HG03469 (cell line): ENCODE measurements around the gene EAF1.
"Not testable (repeated sequence)": the region's sequence is repeated elsewhere in the genome, so short reads cannot be mapped to it uniquely, and the experiment has no call there.

Experiments
- ATAC-seq: cut with Tn5 transposase; IDR thresholded peaks from one replicate; pipeline ENCODE4 v1.9.1; 2021; ENCODE audit warnings: mild to moderate bottlenecking, moderate library complexity, moderate number of reproducible peaks; ENCODE audit not compliant: unreplicated experiment

Gene EAF1

GRCh38 chr3:15405448-15406050 lies 21.8 kb upstream of the EAF1 start:
- no peak for ATAC-seq

DNA sequence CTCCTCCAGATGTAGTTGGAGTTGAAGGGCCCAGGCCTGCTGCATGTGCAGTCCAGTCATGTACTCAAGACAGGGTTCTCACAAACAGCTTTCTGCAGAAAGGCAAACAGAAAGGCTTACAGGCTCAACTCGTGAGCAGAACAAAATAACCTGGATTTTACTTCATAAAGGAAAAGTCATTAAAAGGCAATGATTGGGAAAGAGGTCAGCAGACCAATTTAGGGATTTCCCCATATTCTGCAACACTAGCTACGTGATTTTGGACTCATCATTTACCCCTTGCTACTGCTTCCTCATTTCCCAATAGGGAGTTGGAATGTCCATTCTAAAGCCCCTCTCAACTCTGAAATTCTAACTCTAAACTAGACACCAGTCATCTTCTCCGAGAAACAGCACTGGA lies 18.2 kb upstream of the EAF1 start:
- ATAC-seq: no peak

DNA sequence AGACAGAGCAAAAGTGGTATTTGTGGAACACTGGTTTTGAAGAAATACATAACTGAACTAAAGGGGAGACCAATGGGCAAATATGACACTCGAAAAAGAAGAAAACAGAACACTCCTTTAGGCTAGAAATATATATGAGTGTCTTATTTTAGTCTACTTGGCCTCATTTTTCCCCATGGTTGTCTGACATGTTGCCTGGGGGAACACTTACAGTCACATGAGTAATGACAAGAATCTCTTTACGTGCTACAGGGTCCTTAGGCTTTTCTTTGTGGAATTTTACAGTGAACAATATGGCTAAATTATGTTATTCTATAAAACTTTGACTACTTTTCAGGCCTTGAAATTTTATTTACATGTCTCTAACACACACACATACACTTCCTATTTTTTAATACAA lies 17.6 kb upstream of the EAF1 start:
- no peak for ATAC-seq

DNA sequence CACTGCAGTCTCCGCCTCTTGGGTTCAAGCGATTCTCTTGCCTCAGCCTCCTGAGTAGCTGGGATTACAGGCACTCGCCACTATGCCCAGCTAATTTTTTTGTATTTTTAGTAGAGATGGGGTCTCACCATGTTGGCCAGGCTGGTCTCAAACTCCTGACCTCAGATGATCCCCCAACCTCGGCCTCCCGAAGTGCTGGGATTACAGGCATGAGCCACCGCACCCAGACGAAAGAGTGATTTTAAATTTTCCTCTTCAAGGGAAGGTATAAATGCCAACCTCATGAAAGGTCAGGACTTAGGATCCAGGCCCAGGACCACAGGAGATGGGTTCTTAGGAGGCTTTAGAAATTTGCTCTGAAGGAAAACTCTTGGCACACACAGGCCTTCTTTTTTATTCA lies 16.4 kb upstream of the EAF1 start:
- not testable (repeated sequence) for ATAC-seq

- no peak for ATAC-seq
Observed at GRCh38 chr3:15420871-15421270, 6.5 kb upstream of the EAF1 start.

- ATAC-seq: no peak
Observed at GRCh38 chr3:15426579-15427118, 749 bp upstream of the EAF1 start.

- no peak for ATAC-seq
Observed at GRCh38 chr3:15427981-15428380, 583 bp downstream of the EAF1 start.

DNA sequence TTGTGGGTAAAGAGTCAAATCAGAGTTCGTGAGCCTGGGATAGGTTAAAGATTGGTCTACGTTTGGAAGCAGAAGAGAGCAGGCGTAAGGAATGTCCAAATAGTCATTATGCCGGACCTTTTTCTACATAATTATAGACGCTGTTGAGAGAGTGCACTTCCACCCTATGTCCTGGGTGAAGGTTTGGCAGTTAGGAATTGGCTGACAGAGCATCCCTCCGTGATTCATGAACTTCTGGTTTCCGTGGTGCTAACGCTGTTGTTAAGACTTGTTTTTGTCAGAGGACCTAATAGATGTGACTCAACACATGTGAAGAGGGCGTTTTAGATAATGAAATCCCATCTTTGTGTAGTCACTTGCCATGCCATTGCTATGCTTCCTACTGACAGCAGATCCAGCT lies 1.1 kb downstream of the EAF1 start:
- ATAC-seq: no peak

DNA sequence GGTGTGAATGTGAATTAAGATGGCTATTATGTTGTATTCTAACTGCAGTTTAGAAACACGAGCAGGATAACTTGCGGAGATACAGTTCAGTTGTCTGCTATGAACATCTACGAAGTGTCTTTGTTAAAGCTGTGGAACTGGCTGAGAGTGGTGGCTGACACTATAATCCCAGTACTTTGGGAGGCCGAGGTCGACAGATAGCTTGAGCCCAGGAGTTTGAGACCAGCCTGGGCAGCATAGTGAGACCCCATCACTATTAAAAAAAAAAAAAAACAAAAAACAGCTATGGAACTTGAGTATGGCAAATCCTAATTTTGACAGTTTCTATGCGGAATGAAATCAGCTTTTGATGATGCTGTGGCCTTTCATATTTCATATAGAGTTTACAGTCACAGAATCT lies 1.7 kb downstream of the EAF1 start:
- ATAC-seq: no peak

DNA sequence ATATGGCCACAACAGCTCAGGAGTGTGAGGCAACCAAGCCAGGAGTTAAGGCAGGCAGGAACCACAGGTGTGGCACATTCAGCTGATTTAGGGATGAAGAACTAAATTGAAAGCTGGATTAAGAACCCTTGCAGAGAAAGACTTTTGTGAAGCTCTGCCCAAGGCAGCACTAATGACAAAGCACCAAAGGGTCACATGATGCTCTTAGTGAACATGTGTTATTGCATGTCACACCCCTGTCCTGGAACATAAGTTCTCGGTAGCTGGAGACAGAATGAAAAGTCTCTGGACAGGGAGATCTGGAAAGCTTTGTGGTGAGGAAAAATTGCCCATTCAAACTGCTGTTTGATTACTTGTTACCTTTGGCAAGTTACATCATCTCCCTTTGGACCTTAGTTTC lies 3.2 kb downstream of the EAF1 start:
- ATAC-seq: no peak

GRCh38 chr3:15431256-15431837 lies 3.9 kb downstream of the EAF1 start:
- ATAC-seq: no peak

DNA sequence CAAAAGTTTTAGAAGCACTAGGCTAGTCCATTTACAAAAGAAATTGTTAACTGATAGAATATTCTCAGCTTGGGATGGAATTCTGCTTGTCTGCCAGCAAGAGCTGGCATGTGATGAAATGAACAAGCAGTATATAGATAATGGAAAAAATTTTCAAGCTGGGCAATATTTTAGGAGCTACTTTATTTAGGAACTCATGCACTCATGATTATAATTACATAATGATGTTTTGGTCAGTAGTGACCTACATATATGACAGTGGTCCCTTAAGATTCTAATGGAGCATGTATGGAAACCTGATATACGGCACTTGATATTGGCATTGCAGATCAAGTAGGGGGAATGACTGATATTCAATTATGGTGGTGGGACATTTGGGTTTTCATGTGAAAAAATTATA lies 6.1 kb downstream of the EAF1 start:
- no peak for ATAC-seq

DNA sequence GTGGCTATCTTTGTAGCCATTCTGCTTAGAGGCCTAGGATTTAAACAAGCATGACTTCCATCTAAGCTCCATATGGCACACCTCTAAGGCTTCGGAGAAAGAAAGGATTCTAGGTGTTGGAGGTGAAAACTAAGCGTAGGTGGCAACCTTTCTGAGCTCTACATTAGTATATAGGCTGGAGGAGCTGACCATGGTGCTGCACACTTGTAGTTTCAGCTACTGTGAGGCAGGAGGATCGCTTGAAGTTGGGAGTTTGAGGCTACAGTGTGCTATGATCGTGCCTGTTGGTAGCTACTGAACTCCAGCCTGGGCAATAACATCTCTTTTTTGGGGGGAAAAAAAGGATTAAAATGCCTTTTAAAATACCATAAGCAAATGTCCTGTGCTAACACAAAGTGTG lies 7.4 kb downstream of the EAF1 start:
- ATAC-seq: no peak

- no peak for ATAC-seq
Observed at GRCh38 chr3:15436246-15436645, 8.8 kb downstream of the EAF1 start.

- no peak for ATAC-seq
Observed at GRCh38 chr3:15438983-15439382, 11.6 kb downstream of the EAF1 start.

DNA sequence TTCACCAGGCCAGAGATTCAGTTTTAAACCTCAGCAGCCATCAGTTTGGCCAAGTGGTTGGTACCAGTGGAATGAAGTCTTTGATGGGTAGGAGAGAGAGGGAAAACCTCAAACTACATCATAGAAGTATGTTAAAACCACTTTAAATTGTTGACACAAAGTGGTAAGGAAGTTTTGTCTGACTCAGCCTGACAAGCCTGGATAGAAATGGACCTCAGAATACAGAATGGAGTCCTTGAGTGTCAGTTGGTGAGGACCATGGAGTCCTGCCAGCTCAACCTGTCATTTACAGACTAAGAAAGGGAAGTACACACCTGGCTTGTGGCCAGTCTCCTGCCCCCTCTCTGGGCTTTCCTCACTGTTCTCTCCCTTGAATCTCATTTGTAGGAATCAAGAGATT lies 12.1 kb downstream of the EAF1 start:
- no peak for ATAC-seq

DNA sequence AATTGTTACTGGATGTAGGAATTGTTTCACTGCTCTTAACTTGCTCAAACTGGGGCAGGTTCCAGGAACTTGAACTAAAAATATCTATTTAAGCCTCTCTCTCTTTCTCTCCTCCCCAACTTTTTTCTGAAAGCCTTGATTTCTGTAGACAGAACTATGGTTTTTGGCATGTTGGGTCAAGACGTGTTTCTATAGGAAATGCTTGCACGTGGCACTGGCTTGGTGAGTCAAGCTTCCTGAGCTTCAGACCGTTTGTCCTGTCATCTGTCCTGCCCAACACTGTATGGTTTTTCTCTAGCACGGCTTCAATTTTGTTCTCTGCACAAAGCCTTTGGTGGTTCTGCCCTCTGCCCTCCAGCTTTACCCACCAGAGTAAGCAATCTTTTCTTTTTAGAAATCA lies 13.5 kb downstream of the EAF1 start:
- no peak for ATAC-seq

DNA sequence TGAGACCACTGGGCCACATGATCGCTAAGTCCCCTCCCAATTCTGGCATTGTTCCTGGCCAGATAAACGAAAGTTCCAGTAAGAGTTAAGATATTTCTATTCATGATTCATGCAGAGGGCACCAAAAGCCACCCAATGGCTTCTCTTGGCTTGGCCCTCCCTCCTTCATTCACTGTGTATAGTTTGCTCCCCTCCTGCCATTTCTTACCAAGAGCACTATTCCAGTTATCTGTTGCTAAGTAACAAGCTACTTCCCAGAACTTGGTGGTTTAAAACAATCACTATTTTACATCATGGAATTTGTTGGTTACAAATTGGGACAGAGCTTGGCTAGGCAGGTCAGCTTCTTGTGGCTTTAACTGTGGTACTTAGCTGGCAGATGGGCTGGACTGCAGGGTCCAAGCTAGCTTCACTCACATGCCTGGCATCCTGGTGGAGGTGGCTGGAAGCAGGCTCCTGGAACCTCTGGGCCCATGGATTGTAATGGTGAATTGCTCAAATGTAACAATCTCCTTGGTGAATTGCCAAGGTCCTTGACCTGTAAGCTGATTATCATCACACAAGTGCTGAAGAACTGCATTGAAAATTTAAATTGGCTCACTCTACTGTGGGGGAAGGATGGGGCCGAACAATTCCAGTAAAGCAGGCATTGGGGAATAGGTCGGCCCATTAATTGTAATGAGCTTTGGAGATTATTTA lies 16.6 kb downstream of the EAF1 start:
- ATAC-seq: no peak

DNA sequence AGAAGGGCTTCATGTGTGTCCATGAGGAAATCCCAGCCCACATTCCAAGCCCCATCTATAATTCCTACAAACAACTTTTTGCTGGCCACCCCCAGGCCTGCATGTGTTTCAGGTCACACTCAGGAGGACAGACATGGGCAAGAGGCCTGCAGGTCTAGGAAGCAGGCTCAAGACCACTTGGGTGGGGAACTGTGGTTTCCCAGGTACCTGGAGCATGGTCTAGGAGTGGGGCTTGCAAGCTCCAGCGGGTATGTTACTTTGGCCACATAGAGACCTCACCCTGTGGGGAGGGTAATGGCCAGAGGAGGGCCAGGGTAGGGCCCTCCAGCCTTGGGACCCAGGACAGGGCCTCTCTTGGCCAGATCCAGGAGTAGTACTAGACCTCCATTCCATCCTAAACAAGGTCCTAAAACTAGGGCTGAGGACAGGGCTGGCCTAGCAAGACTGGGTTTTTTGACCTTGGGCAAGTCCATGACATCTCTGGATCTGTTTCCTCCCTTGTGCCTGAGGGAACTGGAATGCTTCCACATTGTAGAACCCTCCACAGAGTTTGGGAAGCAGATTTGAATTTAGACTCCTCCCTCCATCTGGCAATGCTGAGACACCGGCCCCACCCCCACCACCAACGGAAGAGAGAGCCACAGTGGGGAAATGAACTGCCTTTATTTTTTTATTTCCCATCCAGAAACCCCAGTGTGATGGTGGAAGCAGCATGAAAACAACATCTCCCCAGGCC lies 22.3 kb downstream of the EAF1 start:
- ATAC-seq: no peak

DNA sequence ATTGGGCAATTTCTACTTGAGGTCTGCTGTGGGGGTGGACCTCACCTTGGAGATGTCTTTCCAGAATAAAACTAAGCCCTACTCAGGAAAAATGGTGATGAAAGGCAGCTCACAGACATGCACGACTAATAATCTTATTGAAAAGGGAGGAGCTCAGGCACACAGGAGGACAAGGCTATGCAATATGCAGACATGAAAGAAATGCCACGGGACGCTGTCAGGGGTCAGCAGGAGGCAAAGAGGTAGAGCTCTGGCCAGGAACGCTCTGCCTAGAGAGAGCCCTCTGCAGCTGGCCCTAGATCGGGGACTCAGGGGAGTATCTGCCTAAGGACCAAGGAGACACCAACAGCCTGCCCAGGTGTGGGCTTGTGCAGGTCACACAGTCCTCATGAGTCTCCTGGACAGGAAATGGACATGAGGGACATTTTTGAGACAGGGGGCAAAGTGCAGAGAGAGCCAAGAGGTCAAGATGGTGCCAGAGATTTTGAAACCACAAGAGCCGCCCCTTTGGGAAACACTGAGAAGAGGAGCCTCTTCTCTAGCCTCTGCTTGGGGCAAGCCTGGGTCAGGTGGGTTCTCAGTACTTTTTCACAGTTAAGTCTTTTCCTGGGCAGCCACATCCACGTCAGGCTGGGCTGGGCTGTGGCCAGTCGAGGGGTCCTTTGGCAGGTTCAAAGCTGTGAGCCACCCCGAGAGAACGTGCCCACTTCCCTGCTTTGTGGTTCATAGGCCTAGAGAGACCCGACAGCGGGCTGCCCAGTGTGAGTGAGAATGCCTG lies 23.2 kb downstream of the EAF1 start:
- ATAC-seq: no peak
